Measurements from ENCODE around the gene SLF2. TPM values are rescaled to one million over a fixed set of nuclear protein-coding genes. Genes with fewer than 3 reads are reported as not detected.
A peak's percentile ranks its signal among the peaks of the same experiment; 100 is the strongest.

Gene SLF2
- total RNA-seq, 1 experiment from 2014 or later = 13.6 TPM

DNA sequence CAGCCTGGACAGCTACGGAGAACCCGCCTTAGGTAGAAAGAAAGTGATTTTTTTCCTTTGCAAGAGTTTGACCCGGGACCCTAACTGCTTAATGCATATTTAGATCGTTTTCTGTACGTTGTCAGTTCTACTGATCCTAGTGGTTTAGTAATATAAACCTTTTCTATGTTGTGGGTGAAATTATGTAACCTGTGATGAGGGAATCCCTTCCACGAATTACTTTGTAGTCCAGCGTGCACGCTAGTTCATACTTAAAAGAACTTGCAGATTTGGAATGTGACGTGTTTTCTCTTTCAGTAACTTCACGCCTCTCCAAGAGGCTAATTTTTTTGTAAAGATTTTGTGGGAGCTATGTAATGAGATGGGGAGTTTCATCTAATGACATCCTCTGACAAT lies 705 bp downstream of the SLF2 start:
- TF ChIP-seq, protein P1, sequence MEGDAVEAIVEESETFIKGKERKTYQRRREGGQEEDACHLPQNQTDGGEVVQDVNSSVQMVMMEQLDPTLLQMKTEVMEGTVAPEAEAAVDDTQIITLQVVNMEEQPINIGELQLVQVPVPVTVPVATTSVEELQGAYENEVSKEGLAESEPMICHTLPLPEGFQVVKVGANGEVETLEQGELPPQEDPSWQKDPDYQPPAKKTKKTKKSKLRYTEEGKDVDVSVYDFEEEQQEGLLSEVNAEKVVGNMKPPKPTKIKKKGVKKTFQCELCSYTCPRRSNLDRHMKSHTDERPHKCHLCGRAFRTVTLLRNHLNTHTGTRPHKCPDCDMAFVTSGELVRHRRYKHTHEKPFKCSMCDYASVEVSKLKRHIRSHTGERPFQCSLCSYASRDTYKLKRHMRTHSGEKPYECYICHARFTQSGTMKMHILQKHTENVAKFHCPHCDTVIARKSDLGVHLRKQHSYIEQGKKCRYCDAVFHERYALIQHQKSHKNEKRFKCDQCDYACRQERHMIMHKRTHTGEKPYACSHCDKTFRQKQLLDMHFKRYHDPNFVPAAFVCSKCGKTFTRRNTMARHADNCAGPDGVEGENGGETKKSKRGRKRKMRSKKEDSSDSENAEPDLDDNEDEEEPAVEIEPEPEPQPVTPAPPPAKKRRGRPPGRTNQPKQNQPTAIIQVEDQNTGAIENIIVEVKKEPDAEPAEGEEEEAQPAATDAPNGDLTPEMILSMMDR (conservative IDR thresholded peaks at IDR 0.05) = no peak
- TF ChIP-seq EZH2 (IDR thresholded peaks at IDR 0.05; ENCODE audit: low read depth) = no peak
- Histone ChIP-seq H3K4me2 (peak overlapping the region; percentile 72), H3K79me2 (ENCODE audit: low read depth) (peaks cover 19% of the 10 kb centered on the region), H3F3A (ENCODE audit: insufficient read depth, low read depth) (no peaks in the 10 kb centered on the region), H2AFZ (0 out of 2 replicates have a peak overlapping the region, but pooled peaks have one; percentile 96), H3K9me3 (ENCODE audit: insufficient read depth, low read depth) (no peaks in the 10 kb centered on the region), H3K27ac (no peak overlapping the region), H3K27me3 (ENCODE audit: insufficient read depth, low read depth) (no peaks in the 10 kb centered on the region), H3K4me1 (replicated peaks; ENCODE audit: insufficient read depth) (peaks cover 12% of the 10 kb centered on the region), H4K20me1 (ENCODE audit: insufficient read depth) (peaks cover 12% of the 10 kb centered on the region), H3K36me3 (ENCODE audit: low read depth) (0 out of 2 replicates have a peak, but pooled peaks cover 5% of the 10 kb centered on the region), H3K4me3 (peak overlapping the region; percentile 89), H3K9me2 (ENCODE audit: insufficient read depth) (no peaks in the 10 kb centered on the region)
- BruUV-seq (replicated peaks) = no TSS peak
- intact Hi-C loops (cut with micrococcal nuclease; ENCODE audit: unreplicated experiment) = no loop called here
- ChIA-PET POLR2A (ENCODE audit: unreplicated experiment) (interaction anchor here (0.6 to 0.7 kb wide), 2 partner anchors 15 to 32 kb away, joined by 3 to 4 read pairs; no protein-coding TSS in a partner anchor), CTCF (no interaction called here)
- no peak for DNase-seq

DNA sequence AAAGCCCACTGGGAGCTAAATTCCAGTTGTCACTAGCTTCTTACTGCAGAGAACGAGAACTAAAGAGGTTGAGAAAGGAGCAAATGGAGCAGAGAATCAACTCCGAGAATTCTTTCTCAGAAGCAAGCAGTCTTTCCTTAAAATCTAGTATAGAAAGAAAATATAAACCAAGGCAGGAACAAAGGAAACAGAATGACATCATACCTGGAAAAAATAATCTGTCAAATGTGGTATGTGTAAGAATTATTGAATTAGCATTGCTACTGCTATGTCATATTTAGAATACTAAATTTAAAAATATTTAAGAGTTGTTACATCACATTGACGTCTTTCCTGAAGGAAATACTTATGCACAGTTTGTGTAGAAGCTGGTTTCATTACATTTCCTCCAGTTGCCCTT lies 4.3 kb downstream of the SLF2 start:
- Histone ChIP-seq H3K27me3 (ENCODE audit: insufficient read depth, low read depth) (no peaks in the 10 kb centered on the region), H3K4me2 (no peak overlapping the region), H3K36me3 (ENCODE audit: low read depth) (0 out of 2 replicates have a peak, but pooled peaks cover 5% of the 10 kb centered on the region), H3K4me3 (no peak overlapping the region), H3K9me3 (ENCODE audit: insufficient read depth, low read depth) (no peaks in the 10 kb centered on the region), H4K20me1 (ENCODE audit: insufficient read depth) (peaks cover 12% of the 10 kb centered on the region), H2AFZ (no peak overlapping the region), H3K4me1 (replicated peaks; ENCODE audit: insufficient read depth) (peaks cover 12% of the 10 kb centered on the region), H3K9me2 (ENCODE audit: insufficient read depth) (no peaks in the 10 kb centered on the region), H3K79me2 (ENCODE audit: low read depth) (peaks cover 19% of the 10 kb centered on the region), H3K27ac (no peak overlapping the region), H3F3A (ENCODE audit: insufficient read depth, low read depth) (no peaks in the 10 kb centered on the region)
- DNase-seq = no peak
- intact Hi-C loops (cut with micrococcal nuclease; ENCODE audit: unreplicated experiment) = no loop called here
- BruUV-seq (replicated peaks) = no TSS peak
- TF ChIP-seq, protein P1 (conservative IDR thresholded peaks at IDR 0.05) = no peak
- TF ChIP-seq EZH2 (IDR thresholded peaks at IDR 0.05; ENCODE audit: low read depth) = no peak
- POLR2A ChIA-PET (ENCODE audit: unreplicated experiment) = interaction anchor here (0.6 kb wide), 1 partner anchor 1098 kb away, joined by 3 read pairs; no protein-coding TSS in a partner anchor
- CTCF ChIA-PET = no interaction called here

DNA sequence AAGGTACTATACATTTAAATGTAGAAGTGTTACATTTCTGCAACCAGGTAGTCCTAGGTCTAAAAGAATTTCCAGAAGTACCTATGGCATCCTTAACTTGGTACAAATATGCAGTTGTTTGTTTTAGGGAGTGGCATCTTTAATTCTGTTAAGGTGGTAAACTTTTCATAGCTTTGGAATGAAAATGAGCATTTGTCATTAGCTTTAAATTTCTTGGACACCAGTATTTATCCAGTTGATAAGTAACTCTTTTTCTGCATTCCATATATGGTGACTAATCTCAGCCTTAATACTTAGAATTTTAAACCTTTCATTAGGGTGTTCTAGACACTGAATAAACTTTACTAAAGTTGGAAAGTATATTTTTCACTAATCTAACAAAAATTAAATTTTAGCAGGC lies 10.8 kb downstream of the SLF2 start:
- Histone ChIP-seq H4K20me1 (ENCODE audit: insufficient read depth) (no peaks in the 10 kb centered on the region), H3K9me3 (ENCODE audit: insufficient read depth, low read depth) (no peaks in the 10 kb centered on the region), H3K4me2 (peak overlapping the region; percentile 9; the same call in 1 of the 2 replicates), H2AFZ (no peak overlapping the region), H3K36me3 (ENCODE audit: low read depth) (no peaks in the 10 kb centered on the region), H3K9me2 (ENCODE audit: insufficient read depth) (no peaks in the 10 kb centered on the region), H3K4me3 (no peak overlapping the region), H3F3A (ENCODE audit: insufficient read depth, low read depth) (no peaks in the 10 kb centered on the region), H3K4me1 (replicated peaks; ENCODE audit: insufficient read depth) (peaks cover 18% of the 10 kb centered on the region), H3K79me2 (ENCODE audit: low read depth) (no peaks in the 10 kb centered on the region), H3K27me3 (ENCODE audit: insufficient read depth, low read depth) (no peaks in the 10 kb centered on the region), H3K27ac (peak overlapping the region; percentile 38; the same call in 1 of the 2 replicates)
- ChIA-PET CTCF (no interaction called here), POLR2A (ENCODE audit: unreplicated experiment) (interaction anchor here (0.6 kb wide), 1 partner anchor 68 kb away, joined by 6 read pairs; no protein-coding TSS in a partner anchor)
- no peak for TF ChIP-seq EZH2 (IDR thresholded peaks at IDR 0.05; ENCODE audit: low read depth)
- TF ChIP-seq, protein P1 (conservative IDR thresholded peaks at IDR 0.05) = no peak
- BruUV-seq (replicated peaks) = no TSS peak
- intact Hi-C loops (cut with micrococcal nuclease; ENCODE audit: unreplicated experiment) = no loop called here
- DNase-seq = peak in 1 of 2 experiments; percentile 90

All from PC-9 (cell line).